Stimulated activated CD4-positive, alpha-beta T cell treated with anti-CD3 and anti-CD28 coated beads, Interleukin-15, amount 100 ng/mL, for 24 hours (primary cell): Measurements from ENCODE around the gene SMARCA2.
A peak's percentile ranks its signal among the peaks of the same experiment; 100 is the strongest.

Source experiments
- DNase-seq: peaks from one replicate; pipeline ENCODE4 v3.0.0-alpha.2; 2020

Gene SMARCA2

GRCh38 chr9:2178034-2178734 lies 163.0 kb downstream of the SMARCA2 start:
- DNase-seq: no peak

- DNase-seq: no peak
These were observed 164.4 kb downstream of the SMARCA2 start for GRCh38 chr9:2179567-2179966.

GRCh38 chr9:2180154-2180553 lies 165.0 kb downstream of the SMARCA2 start:
- no peak for DNase-seq

- DNase-seq: no peak
These were observed 165.6 kb downstream of the SMARCA2 start for GRCh38 chr9:2180704-2181103.

- DNase-seq: peak; percentile 31
These were observed 166.6 kb downstream of the SMARCA2 start for GRCh38 chr9:2181792-2182191.

GRCh38 chr9:2190939-2191608 lies 175.9 kb downstream of the SMARCA2 start:
- DNase-seq: no peak

GRCh38 chr9:2191609-2191972 lies 176.4 kb downstream of the SMARCA2 start:
- no peak for DNase-seq

GRCh38 chr9:2192356-2192979 lies 177.3 kb downstream of the SMARCA2 start:
- DNase-seq: no peak

GRCh38 chr9:2193552-2193951 lies 178.4 kb downstream of the SMARCA2 start:
- DNase-seq: no peak

GRCh38 chr9:2195211-2195610 lies 180.1 kb downstream of the SMARCA2 start:
- DNase-seq: no peak

- DNase-seq: no peak
These were observed 181.6 kb downstream of the SMARCA2 start for GRCh38 chr9:2196757-2197156.

GRCh38 chr9:2198956-2199635 lies 183.9 kb downstream of the SMARCA2 start:
- no peak for DNase-seq

- DNase-seq: no peak
These were observed 185.1 kb downstream of the SMARCA2 start for GRCh38 chr9:2199999-2200796.

- DNase-seq: no peak
These were observed 193.3 kb downstream of the SMARCA2 start for GRCh38 chr9:2208465-2208864.

- no peak for DNase-seq
These were observed 193.8 kb downstream of the SMARCA2 start for GRCh38 chr9:2208991-2209390.

GRCh38 chr9:2209400-2209799 lies 194.3 kb downstream of the SMARCA2 start:
- no peak for DNase-seq

GRCh38 chr9:2210201-2210600 lies 195.1 kb downstream of the SMARCA2 start:
- DNase-seq: no peak

GRCh38 chr9:2213830-2214468 lies 198.8 kb downstream of the SMARCA2 start:
- DNase-seq: no peak

GRCh38 chr9:2214707-2215106 lies 199.6 kb downstream of the SMARCA2 start:
- no peak for DNase-seq

GRCh38 chr9:2215921-2216441 lies 200.8 kb downstream of the SMARCA2 start:
- DNase-seq: no peak

- no peak for DNase-seq
These were observed 201.4 kb downstream of the SMARCA2 start for GRCh38 chr9:2216591-2216990.

GRCh38 chr9:2217540-2217939 lies 202.4 kb downstream of the SMARCA2 start:
- DNase-seq: no peak
